ENCODE measurements around the gene TANK.

The TANK gene

DNA sequence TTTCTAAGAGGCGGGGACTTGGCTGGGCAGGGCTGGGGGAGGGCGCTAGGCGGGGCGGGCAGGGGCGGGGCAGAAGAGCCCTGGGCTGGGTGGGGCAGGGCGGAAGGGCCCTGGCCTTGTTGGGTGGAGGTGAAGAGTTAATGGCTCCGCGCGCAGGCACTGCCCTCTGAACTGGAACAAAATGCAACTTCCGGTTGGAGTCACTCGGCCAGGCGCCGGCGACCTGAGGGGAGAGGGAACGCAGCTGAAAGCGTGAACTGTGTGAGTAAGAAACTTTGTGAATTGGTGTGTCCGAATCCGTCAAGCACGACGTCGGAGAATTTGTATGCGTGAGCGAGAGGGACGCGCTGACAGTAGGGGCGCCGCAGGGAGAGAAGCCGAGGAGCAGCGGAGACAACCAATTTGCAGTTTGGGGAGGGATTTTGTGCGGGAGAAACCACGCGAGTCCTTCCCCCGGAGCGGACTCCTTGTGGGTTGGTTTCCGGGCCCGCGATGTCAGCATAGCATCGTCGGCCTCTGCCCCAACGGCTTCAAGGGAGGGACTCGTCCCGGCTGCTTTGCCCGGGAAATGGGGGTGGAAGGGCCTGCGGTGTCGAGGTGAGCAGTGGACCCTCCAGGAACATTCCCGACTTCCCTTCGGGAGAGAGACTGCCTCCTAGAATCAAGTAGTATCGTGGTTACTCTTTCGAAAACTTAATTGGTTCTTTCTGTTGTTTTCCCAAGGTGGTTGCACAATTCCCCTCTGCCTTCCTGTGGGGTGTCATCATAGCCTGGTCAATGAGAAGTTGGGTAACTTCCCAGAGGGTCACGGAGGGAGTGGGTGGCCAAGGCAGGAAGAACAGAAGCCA lies at the start of gene TANK:
TANK (plus strand) TSS at position 203 of the 848 bp plus-strand sequence. CDS start 19,235 bp downstream, outside the sequence.
- peak within 1 kb of the TSS; percentile 95 for H3K27ac ChIP-seq
- TF ChIP-seq, protein P1, sequence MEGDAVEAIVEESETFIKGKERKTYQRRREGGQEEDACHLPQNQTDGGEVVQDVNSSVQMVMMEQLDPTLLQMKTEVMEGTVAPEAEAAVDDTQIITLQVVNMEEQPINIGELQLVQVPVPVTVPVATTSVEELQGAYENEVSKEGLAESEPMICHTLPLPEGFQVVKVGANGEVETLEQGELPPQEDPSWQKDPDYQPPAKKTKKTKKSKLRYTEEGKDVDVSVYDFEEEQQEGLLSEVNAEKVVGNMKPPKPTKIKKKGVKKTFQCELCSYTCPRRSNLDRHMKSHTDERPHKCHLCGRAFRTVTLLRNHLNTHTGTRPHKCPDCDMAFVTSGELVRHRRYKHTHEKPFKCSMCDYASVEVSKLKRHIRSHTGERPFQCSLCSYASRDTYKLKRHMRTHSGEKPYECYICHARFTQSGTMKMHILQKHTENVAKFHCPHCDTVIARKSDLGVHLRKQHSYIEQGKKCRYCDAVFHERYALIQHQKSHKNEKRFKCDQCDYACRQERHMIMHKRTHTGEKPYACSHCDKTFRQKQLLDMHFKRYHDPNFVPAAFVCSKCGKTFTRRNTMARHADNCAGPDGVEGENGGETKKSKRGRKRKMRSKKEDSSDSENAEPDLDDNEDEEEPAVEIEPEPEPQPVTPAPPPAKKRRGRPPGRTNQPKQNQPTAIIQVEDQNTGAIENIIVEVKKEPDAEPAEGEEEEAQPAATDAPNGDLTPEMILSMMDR (conservative IDR thresholded peaks at IDR 0.05) = no peak
- TF ChIP-seq ZFX (IDR thresholded peaks at IDR 0.05) = peak; percentile 35; the same call in 1 of the 2 replicates

DNA sequence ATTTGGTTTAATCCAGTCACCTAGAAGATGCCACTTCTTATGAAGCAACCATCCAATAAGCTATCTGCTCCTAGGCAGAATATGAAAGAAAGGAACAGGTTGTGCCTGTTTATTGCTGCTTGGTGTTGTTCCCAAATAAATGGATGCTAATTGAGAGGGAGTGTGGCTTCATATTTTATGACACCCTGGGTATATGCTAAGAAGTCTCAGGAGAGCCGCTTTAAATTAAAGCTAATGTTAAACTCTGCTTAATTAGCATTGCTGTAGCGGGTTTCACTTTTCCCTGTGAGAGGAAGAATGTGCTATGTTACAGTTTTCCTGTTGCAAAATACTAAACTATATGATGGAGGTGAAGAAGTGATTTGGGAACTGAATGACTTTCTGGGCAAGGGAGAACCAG lies 48.7 kb upstream of the TANK start:
- H3K27ac ChIP-seq = no peak overlapping the region
- TF ChIP-seq, protein P1 (conservative IDR thresholded peaks at IDR 0.05) = no peak
- no peak for TF ChIP-seq ZFX (IDR thresholded peaks at IDR 0.05)

DNA sequence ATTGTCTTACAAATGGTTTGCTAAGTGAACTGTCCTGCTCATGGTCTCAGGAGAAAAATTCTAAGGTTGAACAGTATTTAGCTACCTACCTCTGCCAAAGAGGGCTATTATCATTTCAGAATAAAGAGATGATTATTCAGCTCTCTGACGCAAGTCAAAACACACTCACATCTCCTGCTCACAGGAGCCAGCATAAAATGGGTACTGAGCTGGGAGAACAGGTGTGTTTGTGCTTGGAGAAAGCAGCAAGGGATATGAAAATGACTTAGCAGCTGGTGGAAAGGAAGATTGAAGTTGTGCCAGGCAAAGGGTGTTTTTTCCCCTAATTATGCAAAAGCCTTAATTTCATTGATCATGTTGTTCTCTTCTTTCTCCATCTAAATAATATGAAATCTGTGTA lies 47.3 kb upstream of the TANK start:
- no peak overlapping the region for H3K27ac ChIP-seq
- TF ChIP-seq ZFX (IDR thresholded peaks at IDR 0.05) = no peak
- TF ChIP-seq, protein P1 (conservative IDR thresholded peaks at IDR 0.05) = no peak

- no peak for TF ChIP-seq ZFX (IDR thresholded peaks at IDR 0.05)
- TF ChIP-seq, protein P1 (conservative IDR thresholded peaks at IDR 0.05) = no peak
- no peak overlapping the region for H3K27ac ChIP-seq
Measured at GRCh38 chr2:161113693-161114575, 46.3 kb upstream of the TANK start.

- H3K27ac ChIP-seq = no peak overlapping the region
- TF ChIP-seq, protein P1 (conservative IDR thresholded peaks at IDR 0.05) = no peak
- TF ChIP-seq ZFX (IDR thresholded peaks at IDR 0.05) = no peak
Measured at GRCh38 chr2:161115205-161115604, 45.0 kb upstream of the TANK start.

- no peak overlapping the region for H3K27ac ChIP-seq
- TF ChIP-seq, protein P1 (conservative IDR thresholded peaks at IDR 0.05) = no peak
- no peak for TF ChIP-seq ZFX (IDR thresholded peaks at IDR 0.05)
Measured at GRCh38 chr2:161115605-161116380, 44.4 kb upstream of the TANK start.

Measured in C4-2B (cell line).